HG03460 (cell line): Measurements from ENCODE around the gene GLP2R.

Source experiments
- ATAC-seq: cut with Tn5 transposase; IDR thresholded peaks from one replicate; pipeline ENCODE4 v1.9.1; 2021; ENCODE audit not compliant: unreplicated experiment

The GLP2R gene

GRCh38 chr17:9895923-9896322, 70.2 kb downstream of the GLP2R start:
- ATAC-seq: no peak

DNA sequence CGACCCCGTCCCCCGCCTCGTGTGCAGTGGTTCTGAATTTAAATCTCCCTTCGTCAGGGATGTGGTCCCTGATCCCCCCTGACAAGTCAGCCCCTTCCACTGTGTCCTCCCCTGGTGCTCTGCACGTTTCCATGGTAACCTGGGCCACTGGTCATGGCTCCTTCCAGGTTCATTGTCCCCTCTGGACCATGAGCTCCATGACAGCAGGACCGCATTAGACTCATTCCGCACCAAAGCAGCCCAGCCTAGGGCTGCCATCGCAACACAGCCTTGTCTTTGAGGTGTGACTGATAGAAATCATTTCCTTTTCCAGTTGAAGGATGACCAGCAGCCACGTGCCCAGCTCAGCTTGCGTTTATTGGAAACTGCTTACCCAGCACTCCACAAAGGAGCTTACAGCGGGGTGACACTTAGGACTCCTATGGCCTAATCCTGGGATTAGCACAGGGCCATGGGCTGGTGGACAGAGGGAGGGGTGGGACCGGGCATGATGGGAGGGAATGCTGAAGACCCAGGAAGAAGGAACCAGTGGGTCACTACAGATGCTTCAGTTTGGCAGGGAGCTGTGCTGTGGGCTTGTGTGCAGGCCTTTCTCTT, 71.7 kb downstream of the GLP2R start:
- ATAC-seq: no peak

GRCh38 chr17:9898812-9899211, 73.1 kb downstream of the GLP2R start:
- ATAC-seq: no peak

DNA sequence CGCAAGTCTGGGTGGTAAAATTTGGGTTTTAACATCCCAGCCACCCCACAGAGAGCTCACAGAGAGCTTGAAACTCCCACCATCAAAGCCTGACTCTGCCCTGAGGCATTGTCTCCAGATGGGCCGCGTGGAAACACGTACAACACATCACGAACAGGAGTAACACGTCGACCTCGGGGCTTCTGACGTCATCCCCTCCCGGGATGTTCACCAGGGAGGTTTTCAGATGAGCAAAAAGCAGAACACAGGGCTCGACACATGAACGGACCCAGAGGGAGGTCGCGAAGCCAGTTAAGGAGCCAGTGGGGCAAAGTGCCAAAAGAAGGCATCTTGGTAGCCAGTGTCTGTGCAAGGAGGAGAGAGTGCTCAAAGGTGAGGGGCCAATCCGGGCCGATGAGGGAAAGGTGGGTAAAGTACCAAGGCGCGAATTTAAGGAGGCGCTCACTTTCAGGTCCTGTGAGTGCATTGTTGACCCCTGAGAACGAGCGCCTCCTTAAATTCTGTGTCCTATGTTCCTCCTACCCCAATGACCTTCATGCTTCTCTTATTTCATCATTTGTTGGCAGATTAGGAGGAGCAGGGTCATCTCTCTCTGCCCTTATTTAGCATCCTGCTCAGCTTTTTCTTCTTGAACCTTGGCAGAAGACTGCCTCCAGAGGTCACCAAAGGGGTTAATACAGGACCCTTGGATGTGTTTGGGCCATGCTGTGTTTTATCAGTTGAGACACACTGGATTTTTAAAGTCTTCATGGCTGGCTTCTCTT, 73.7 kb downstream of the GLP2R start:
- ATAC-seq: no peak

- no peak for ATAC-seq
These were observed 74.4 kb downstream of the GLP2R start for GRCh38 chr17:9900044-9900594.

- ATAC-seq: no peak
These were observed 75.1 kb downstream of the GLP2R start for GRCh38 chr17:9900784-9901183.

- ATAC-seq: no peak
These were observed 76.4 kb downstream of the GLP2R start for GRCh38 chr17:9902120-9902519.

- ATAC-seq: no peak
These were observed 78.8 kb downstream of the GLP2R start for GRCh38 chr17:9904277-9905077.

DNA sequence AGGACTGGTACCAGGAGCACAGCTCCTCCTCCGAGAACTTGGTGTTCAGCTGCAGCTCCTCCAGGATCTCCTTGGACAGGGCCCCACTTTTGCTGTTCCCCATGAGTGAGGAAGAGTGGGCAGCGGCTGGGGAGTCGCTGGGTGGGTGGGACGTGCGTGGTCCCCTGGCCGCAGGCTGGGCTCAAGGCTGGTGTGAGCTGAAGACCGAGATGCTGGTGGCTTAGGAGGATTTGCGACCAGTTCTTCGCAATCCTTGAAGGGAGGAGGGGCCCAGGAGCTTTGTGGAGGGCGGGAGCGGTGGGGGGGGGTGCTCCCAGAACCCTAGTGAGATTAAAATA, 79.3 kb downstream of the GLP2R start, which contains the start of gene RCVRN:
RCVRN (minus strand) TSS at position 194 of the 338 bp plus-strand sequence; CDS start at position 103, 91 bp downstream.
- no peak for ATAC-seq

DNA sequence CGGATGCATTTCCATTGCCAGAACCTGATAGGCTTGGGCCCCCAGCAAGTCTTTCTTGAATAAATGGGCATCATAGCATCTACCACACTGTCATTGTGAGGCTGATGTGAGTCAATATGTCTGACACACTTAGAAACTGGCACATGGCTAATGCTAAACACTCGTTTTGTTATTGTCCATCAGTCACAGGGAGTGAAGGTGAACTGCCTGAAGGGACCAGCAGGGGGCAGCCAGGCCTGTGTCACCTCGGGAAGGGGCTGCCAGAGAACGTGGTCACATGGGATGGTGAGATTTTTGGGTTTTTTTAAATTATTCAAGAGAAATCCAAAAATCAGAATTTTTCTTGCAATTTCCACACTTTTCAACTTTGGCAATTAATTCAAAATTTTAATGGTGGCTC, 80.2 kb downstream of the GLP2R start:
- ATAC-seq: no peak

DNA sequence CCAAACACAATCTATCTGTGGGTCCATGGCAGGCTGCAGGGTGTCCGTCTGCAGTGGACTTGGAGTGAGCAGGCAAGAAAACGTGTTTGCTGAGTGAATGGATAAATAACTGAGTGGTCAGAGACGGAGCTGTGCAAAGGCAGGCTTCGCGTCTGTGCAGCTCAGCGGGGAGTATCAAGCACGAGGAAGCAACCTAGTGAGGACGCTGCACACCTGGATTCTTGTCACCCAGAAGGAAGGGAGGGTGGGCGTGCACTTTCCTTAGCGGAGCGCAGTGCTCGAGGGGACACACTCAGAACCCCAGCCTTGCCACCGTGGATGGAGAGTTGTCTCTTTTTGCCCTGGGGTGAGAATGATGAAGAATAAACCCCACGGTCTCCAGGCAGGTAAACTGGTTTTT, 80.9 kb downstream of the GLP2R start:
- no peak for ATAC-seq

- ATAC-seq: no peak
These were observed 81.4 kb downstream of the GLP2R start for GRCh38 chr17:9907131-9907530.

GRCh38 chr17:9907883-9908648, 82.3 kb downstream of the GLP2R start:
- no peak for ATAC-seq

DNA sequence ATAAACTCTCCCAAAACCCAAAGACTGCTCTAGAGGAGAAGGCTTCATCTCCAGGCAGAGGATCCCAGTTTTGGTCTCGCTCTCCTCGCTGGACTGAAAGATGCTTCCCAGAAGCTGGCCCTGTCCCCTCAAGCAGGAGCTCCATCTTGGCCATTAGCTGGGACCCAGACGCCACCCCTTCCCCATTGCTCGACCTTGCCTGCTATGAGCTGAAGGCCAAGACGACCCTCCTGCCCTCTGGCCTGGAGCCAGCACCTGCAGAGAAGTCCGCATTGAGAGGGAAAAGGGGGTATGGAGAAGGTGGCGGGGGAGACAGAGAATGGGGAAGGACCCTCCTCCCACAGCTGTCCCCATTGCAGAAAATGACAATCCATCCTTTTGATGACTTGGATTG, 82.9 kb downstream of the GLP2R start:
- ATAC-seq: no peak

- no peak for ATAC-seq
These were observed 85.4 kb downstream of the GLP2R start for GRCh38 chr17:9911089-9911488.

DNA sequence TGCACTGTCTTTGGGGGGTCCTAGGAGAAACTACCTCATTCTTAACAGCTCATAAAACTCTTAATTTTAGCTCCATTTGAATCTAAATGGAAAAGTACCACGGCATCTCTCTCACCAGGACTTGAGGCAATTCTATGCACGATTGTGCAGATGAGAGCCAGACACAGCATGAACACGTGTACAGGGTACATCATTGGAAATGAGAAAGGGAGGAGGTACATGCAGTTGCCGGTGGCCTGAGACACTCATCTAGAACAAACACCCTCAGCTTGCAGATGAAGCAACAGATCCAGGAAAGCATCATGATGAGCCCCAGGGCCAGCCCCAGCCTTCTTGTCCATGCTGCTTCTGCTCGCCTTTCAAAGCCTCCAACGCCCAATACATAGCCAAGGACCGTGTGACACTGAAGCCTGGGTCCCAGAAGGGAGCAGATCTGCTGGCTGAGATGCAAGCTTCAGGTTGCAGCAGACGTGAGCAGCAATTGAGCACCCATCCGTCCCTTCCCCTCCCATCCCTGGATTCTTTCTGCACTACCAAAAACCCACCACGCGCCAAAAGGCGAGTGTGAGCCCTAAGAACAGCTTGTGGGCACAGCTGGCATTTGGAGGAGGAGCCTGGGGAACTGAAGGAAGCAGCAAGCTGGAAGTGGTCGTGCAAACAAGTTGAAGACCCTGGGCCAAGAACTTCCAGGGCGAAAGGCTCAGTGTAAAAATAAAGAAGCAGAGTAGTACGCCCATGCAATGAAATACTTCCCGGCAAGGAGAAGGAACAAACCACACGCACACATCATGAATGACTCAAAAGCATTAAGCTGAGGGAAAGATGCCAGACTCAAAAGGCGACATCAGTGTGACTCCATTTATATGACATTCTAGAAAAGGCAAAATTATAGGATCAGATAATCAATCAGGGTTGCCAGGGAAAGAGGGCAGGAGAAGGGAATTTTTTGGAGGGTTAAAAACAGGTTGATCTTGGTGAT, 86.7 kb downstream of the GLP2R start:
- ATAC-seq: no peak

GRCh38 chr17:9913476-9913875, 87.8 kb downstream of the GLP2R start:
- ATAC-seq: no peak

GRCh38 chr17:9916108-9916507, 90.4 kb downstream of the GLP2R start:
- no peak for ATAC-seq

GRCh38 chr17:9917131-9917530, 91.4 kb downstream of the GLP2R start:
- ATAC-seq: no peak

DNA sequence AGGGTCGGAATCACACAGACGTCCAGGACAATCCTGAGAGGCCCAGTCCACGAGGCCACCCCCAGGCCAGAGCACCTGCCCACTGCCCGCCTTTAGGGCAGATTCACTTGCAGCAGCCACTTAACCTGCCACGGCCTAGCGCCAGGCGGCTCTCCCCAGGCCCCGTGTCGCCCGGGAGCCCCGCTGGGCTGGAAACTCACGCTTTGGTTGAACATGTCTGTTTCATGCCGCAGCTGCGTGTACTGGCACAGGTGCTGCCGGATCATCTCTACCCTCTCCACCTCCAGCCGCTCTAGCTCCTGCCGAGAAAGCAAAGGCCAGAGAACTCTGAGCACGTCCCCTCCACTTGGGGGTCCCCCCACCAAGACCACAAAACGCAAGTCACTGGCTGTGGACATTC, 92.1 kb downstream of the GLP2R start:
- ATAC-seq: no peak
